ENCODE data around the gene TXNIP.

The TXNIP gene

GRCh38 chr1:145985502-145986439 is 10.6 kb downstream of the TXNIP start:
- no peak for DNase-seq (ENCODE audit: low spot score)

DNA sequence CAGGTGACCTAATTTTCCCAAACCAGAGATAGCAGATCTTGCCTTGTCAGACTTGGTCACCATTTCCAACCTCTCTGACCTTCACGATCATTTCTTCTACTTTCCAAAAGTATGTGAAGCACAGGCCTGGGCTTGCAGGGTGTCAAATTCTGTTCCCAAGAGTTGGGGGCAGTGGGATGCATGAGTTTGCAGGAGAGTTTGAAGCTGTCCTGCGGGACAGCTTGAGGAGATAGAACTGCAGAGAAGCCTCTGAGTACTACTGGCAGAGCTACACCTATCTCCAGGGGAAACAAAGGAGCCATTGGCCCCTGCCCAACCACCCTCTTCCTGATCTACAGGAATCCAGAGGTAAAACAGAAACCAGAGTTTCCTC is 11.3 kb downstream of the TXNIP start:
- no peak for DNase-seq (ENCODE audit: low spot score)

DNA sequence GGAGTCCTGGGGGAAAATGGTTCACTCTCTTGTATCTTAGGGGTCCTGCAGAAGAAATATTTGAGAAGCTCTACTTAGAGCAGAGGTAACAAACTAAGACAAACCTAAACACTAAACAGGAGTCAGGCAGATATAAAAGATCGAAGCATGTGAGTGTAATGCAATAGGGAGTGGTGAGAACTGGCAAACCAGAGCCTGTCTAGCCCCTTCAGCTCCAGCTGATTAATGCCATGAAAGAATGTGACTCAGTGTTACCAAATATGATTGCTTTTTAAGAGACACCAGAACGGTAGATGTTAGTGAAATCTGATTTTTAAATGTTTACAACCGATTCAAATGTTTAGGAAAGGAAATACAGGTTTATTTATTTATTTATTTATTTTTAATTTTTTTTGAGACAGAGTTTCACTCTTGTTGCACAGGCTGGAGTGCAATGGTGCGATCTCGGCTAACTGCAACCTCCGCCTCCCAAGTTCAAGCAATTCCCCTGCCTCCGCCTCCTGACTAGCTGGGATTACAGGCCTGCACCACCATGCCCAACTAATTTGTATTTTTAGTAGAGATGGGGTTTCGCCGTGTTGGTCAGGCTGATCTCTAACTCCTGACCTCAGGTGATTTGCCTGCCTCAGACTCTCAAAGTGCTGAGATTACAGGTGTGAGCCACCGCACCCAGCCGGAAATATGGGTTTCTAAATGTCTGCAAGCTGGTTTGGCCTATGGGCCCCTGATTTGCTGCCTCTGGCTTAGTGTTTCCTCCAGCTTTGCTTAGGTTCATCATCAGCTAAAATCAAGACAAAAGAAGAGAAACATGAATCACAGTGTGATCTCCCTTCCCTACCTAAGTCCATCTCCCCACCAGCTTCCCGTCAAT is 12.2 kb downstream of the TXNIP start:
- DNase-seq (ENCODE audit: low spot score), result no peak

DNA sequence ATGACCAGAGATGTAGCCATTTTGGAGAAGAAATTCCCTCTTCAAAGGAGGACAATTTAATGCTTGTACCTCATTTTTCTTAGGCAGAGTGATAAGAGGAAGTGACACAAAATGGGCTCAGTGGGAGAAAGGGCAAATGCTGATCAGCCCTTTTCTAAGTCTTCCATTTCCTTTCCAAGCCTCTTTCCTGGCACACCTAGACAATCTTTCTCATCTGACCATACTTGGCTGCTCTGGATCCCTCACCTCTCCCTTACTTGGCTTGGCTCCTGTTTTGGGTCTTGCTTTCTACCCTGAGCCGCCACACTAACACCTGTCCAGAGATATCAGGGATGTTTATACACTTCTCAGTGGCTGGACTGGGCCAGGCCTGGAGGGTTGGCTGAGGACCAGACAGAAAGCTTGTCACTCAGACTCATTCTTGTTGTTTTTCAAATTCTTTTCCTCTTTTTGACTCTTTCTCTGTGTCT is 13.1 kb downstream of the TXNIP start:
- DNase-seq (ENCODE audit: low spot score), result no peak

DNA sequence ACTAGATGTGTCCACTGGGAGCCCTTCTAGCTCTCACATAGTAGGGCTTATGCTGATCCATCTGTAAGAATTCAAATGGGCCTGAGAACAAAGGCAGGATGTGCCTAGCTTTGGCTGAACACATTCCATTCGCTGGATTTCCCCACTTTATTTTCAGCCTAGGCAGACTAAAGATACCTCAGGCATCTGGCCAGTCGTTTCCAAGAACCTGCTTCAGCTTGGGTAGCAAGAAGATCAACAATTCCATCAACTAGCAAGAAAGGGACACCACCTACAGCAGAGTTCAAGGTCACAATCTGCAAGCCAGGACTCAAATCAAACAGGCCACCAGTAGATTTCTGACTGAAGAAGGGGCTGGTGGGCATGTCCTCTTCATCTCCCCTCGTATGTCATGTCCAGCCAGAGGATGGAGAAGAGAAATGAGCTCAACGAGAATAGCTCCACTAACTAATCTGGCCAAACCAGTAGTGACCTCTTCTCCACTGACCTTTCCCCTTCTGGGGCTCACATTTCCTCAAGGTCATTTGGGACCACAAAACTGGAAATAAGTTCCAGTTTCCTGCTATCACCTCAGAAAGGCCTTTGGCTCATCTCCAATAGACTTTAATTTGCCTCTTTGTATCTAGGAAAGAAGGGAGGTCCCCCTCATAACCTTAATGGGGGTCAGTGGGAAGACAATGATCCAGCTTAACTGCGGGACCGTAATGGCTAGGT is 14.2 kb downstream of the TXNIP start:
- no peak for DNase-seq (ENCODE audit: low spot score)

DNA sequence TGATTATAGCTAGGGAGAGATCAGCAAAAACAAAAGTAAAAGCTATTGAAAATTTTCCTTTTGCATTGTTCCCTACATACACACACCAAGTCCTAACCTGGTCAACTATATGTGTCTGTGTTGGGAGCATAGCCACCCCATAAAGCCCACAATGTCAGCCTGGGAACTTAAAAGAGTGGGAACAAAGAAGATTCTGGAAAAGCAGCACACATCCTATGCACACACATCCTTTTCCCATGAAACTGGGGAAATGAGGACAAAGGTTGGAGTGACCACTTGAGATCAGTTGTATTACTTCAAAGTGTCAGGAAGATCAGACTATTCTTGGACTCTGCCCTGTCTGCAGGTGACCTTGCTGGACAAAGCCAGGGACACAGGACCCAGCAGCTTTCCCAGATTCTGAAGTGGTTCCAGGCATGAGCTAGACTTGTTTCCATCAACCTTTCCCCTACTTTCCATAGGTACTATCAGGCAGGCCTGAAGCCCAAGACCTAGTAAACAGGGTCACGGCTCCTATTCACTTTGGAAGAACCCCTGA is 15.9 kb downstream of the TXNIP start:
- no peak for DNase-seq (ENCODE audit: low spot score)

GRCh38 chr1:145979746-145980456 is 16.5 kb downstream of the TXNIP start:
- DNase-seq (ENCODE audit: low spot score), result no peak

DNA sequence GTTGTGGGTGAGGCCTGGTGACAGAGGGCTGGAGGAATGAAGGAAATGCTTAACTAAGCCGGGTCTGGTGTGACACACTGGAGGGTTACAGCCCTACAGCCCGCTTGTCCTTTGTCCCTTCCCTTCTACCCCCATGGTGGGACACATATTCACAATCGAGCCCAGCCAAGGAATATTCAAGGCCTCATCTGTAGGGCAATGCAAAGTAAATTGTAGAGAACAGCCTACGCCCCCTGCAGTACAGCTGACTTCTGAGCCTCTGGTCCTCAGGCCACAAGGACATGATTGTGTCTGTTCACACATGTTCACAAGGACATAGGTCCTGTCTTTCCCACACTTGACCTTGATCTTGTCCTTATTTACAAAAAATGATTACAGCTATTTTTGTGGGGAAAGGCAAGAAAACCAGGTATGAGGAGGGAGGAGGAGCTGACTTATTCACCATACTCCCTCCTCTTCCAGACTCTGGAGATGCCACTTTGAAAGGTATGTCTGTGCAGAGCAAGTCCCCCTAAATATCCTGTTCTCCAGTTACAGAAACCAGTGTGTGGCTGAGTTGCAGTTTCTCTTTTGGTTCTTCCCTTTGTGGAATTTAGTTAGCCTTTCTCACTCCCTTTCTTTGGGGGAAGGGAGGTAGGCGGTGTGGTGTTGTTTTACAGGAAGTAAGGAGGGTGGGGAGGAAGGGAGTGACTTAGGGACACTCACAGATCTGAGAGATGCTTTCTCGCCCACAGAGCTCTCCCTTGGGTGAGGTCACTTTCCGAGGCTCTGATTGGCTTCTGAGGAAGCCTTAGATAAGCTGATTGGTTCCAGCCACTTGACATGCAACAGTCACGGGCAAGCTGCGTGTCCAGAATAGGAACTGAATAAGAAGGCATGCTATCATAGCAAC is 17.3 kb downstream of the TXNIP start:
- peak; percentile 97 for DNase-seq (ENCODE audit: low spot score)

DNA sequence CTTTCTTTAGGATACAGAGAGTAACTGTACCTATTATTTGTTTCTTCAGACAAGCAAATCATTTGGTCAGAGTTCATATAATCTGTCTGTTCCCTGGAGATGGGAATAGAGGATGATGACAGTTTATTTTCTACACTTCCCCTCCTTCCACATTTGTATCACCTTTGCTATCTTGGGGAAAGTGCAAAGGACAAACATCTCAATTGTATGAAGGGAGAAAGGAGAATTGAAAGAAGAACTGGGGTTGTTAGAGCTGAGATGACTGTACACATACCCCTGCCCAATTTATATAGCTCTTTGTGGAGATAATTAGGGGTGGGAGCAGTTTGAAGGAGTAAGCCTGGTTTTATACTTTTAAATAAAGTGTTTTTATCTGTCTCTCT is 17.9 kb downstream of the TXNIP start:
- DNase-seq (ENCODE audit: low spot score), result no peak

DNA sequence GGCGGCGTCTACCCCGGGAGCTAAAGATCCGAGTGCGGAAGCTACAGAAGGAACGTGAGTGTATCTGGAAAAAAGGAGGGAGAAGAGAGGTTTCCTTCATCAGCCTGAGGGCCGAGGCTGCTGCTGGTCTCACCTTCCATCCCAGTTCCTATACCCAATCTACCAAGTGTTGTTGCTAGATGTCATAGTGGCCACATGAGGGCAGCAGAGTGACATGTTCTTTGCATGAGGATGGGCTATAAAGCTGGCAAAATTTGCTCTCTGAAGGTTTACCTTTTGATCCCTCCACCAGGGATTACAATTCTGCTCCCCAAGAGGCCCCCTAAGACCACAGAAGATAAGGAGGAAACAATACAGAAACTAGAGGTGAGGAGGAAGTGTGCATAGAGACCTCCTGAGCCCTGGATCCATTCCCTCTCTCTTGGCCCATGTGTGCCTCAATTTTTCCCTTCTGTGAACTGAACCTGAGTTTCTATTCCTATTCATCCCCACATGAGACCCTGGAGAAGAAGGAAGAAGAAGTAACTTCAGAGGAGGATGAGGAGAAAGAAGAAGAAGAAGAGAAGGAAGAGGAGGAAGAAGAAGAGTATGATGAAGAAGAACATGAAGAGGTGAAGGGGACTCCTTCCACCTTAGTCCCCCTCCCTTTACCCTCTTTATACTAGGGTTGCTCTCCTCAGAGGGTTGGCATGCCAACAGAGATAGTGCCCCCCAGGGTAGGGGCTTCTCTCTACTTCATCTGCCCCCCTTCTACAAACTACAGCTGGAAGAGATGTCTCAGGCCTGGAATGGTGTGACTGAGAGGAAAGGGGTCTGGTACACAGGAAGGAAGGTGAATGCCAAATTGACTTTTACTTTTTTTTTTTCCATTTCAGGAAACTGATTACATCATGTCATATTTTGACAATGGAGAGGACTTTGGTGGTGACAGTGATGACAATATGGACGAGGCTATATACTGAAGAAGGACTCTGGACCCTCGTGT is 18.6 kb downstream of the TXNIP start:
- DNase-seq (ENCODE audit: low spot score), result peak; percentile 81

DNA sequence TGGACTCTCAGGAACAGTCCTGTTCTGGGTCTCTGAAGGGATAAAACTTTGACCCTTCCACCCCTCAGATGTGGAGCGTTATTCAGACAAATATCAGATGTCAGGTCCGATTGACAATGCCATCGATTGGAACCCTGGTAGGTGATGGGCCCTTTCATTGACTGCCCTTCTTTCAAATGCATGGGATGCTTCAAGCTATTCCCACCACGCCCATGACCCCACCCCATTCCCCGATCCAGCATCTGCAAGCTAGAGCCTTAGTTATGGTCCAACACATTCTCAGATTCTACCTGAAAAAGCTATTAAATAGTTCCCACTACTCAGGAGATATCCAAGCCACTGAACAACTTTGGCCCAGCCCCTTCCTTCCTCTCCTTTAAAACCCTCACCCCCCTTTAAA is 19.4 kb downstream of the TXNIP start:
- no peak for DNase-seq (ENCODE audit: low spot score)

DNA sequence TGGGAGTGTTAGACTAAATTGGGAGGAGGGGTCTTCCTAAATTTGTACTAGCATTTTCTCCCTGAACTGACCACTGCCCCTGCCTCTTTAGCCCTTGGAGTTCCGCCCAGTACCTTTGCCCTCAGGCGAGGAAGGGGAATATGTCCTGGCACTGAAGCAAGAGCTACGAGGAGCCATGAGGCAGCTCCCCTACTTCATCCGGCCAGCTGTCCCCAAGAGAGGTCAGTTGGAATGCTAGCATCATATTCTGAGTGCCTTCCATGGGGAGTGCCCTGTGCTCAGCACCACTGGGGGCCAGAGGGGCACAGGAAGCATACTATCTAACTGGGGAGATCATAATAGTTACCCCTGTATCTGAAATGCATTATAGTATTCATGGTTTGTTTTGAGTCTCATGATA is 21.2 kb downstream of the TXNIP start:
- DNase-seq (ENCODE audit: low spot score), result no peak

DNA sequence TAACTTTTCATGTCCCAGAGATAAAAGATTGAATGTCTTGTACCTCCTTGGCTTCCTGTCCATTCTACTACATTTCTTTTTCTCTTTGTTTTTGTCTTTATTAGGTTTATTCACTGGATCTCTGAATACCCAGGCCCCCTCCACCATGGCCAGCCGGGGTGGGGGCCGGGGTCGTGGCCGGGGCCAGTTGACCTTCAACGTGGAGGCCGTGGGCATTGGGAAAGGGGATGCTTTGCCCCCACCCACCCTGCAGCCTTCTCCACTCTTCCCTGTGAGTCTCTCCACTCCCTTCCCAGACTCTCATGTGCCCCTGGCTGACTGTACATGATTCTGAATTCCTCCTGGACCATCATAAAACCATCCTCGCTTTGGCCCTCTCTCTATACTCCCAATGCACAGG is 21.7 kb downstream of the TXNIP start:
- DNase-seq (ENCODE audit: low spot score), result no peak

DNA sequence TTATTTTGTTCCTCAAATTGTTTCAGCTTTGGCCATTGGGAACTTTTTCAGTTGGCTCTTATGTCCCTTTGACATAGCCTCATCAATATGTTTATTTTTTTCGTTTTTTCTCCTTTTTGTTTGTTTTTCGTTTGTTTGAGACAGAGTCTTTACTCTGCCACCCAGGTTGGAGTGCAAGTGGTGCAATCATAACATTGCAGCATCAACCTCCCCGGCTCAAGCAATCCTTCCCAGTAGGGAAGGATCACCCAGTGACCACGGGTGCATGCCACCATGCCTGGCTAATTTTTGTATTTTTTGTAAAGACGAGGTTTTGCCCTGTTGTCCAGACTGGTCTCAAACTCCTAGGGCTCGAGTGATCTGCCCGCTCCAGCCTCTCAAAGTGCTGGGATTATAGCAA is 23.8 kb downstream of the TXNIP start:
- DNase-seq (ENCODE audit: low spot score), result no peak

DNA sequence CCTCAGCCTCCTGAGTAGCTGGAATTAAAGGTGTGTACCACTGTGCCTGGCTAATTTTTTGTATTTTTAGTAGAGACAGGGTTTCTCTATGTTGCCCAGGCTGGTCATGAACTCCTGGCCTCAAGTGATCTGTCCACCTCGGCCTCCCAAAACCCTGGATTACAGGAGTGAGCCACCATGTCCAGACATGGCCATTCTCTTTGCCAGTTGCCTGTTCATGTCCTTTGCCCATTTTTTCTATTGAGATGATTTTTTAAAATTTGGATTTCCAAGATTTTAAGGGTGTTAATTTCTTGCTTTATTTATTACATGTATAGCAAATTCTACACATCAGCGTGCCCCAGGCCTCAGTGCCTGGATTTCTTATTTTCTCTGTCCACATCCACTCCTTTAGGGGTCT is 29.1 kb downstream of the TXNIP start:
- no peak for DNase-seq (ENCODE audit: low spot score)

GRCh38 chr1:145965119-145965744 is 31.1 kb downstream of the TXNIP start:
- DNase-seq (ENCODE audit: low spot score), result no peak

- peak; percentile 98 for DNase-seq (ENCODE audit: low spot score)
Measured at GRCh38 chr1:145964328-145965118, 31.9 kb downstream of the TXNIP start, which contains the start of the genes ANKRD34A and POLR3GL. ANKRD34A (minus strand) TSS chr1:145964575; CDS start chr1:145961759, 2,816 bp downstream. POLR3GL (plus strand) TSS chr1:145964690; CDS start chr1:145974866, 10,176 bp downstream.
